ENCODE data around the gene VTCN1. TPM values are rescaled to one million over a fixed set of nuclear protein-coding genes. Genes with fewer than 3 reads are reported as not detected.
"Not testable (repeated sequence)": the region's sequence is repeated elsewhere in the genome, so short reads cannot be mapped to it uniquely, and the experiment has no call there.

Gene VTCN1
- 10 to 100 TPM; 15.8 to 25.1 (median 18.7) TPM for polyA plus RNA-seq (ENCODE audit: insufficient read length in 3 of 3)
- long read RNA-seq, donor 1, partial matches to known transcripts = 0 of 2 reads
- long read RNA-seq, donor 1, other reads (novel, unspliced or antisense) = 0 of 2 reads
- long read RNA-seq, donor 2, partial matches to known transcripts = 0 of 2 reads
- long read RNA-seq, donor 2, other reads (novel, unspliced or antisense) = 0 of 2 reads
- long read RNA-seq, donor 3, transcript VTCN1-203 (6 exons, 2,612 nt) = major isoform, 8 of 9 reads
- long read RNA-seq, donor 3, partial matches to known transcripts = 0 of 9 reads
- long read RNA-seq, donor 3, other reads (novel, unspliced or antisense) = 0 of 9 reads
- long read RNA-seq, donor 4, transcript VTCN1-203 (6 exons, 2,612 nt) = major isoform, 6 of 6 reads
- long read RNA-seq, donor 4, partial matches to known transcripts = 0 of 6 reads
- long read RNA-seq, donor 4, other reads (novel, unspliced or antisense) = 0 of 6 reads
- long read RNA-seq, donor 5 = 0 reads
- long read RNA-seq, donor 6, partial matches to known transcripts = 0 of 4 reads
- long read RNA-seq, donor 6, other reads (novel, unspliced or antisense) = 0 of 4 reads
- long read RNA-seq, donor 7, transcript VTCN1-203 (6 exons, 2,612 nt) = major isoform, 7 of 8 reads
- long read RNA-seq, donor 7, partial matches to known transcripts = 0 of 8 reads
- long read RNA-seq, donor 7, other reads (novel, unspliced or antisense) = 0 of 8 reads
- long read RNA-seq, donor 8, transcript VTCN1-203 (6 exons, 2,612 nt) = major isoform, 13 of 13 reads
- long read RNA-seq, donor 8, partial matches to known transcripts = 0 of 13 reads
- long read RNA-seq, donor 8, other reads (novel, unspliced or antisense) = 0 of 13 reads
- long read RNA-seq, donor 9, partial matches to known transcripts = 10 of 13 reads
- long read RNA-seq, donor 9, other reads (novel, unspliced or antisense) = 0 of 13 reads
- long read RNA-seq, donor 10, partial matches to known transcripts = 0 of 1 reads
- long read RNA-seq, donor 10, other reads (novel, unspliced or antisense) = 0 of 1 reads
- long read RNA-seq, donor 11, transcript VTCN1-203 (6 exons, 2,612 nt) = major isoform, 5 of 6 reads
- long read RNA-seq, donor 11, partial matches to known transcripts = 0 of 6 reads
- long read RNA-seq, donor 11, other reads (novel, unspliced or antisense) = 0 of 6 reads
- long read RNA-seq, donor 12, partial matches to known transcripts = 0 of 1 reads
- long read RNA-seq, donor 12, other reads (novel, unspliced or antisense) = 0 of 1 reads
- long read RNA-seq, donor 13, transcript VTCN1-203 (6 exons, 2,612 nt) = major isoform, 7 of 8 reads
- long read RNA-seq, donor 13, partial matches to known transcripts = 0 of 8 reads
- long read RNA-seq, donor 13, other reads (novel, unspliced or antisense) = 0 of 8 reads
- long read RNA-seq, donor 14, transcript VTCN1-203 (6 exons, 2,612 nt) = major isoform, 5 of 6 reads
- long read RNA-seq, donor 14, partial matches to known transcripts = 0 of 6 reads
- long read RNA-seq, donor 14, other reads (novel, unspliced or antisense) = 0 of 6 reads
- long read RNA-seq, donor 15, partial matches to known transcripts = 0 of 2 reads
- long read RNA-seq, donor 15, other reads (novel, unspliced or antisense) = 0 of 2 reads
- long read RNA-seq, donor 16, transcript VTCN1-203 (6 exons, 2,612 nt) = major isoform, 9 of 11 reads
- long read RNA-seq, donor 16, partial matches to known transcripts = 0 of 11 reads
- long read RNA-seq, donor 16, other reads (novel, unspliced or antisense) = 0 of 11 reads

- peak in 1 of 11 donors; percentile 20 for DNase-seq (ENCODE audit: extremely low read depth in 1 of 11, low read depth in 9 of 11, low spot score in 4 of 11)
These were observed at the start of gene VTCN1 for GRCh38 chr1:117210831-117211261. Gene VTCN1, minus strand, starts transcription at chr1:117210927. Its CDS starts 72 bp downstream, at chr1:117210855.

GRCh38 chr1:117258791-117259190 lies 48.1 kb upstream of the VTCN1 start:
- no peak for DNase-seq (ENCODE audit: extremely low read depth in 1 of 11, low read depth in 9 of 11, low spot score in 4 of 11)

GRCh38 chr1:117258075-117258474 lies 47.3 kb upstream of the VTCN1 start:
- DNase-seq (ENCODE audit: extremely low read depth in 1 of 11, low read depth in 9 of 11, low spot score in 4 of 11) = not testable (repeated sequence)

- DNase-seq (ENCODE audit: extremely low read depth in 1 of 11, low read depth in 9 of 11, low spot score in 4 of 11) = no peak
These were observed 46.6 kb upstream of the VTCN1 start for GRCh38 chr1:117257291-117257690.

GRCh38 chr1:117250061-117250606 lies 39.4 kb upstream of the VTCN1 start:
- no peak for DNase-seq (ENCODE audit: extremely low read depth in 1 of 11, low read depth in 9 of 11, low spot score in 4 of 11)

GRCh38 chr1:117244971-117245370 lies 34.2 kb upstream of the VTCN1 start:
- DNase-seq (ENCODE audit: extremely low read depth in 1 of 11, low read depth in 9 of 11, low spot score in 4 of 11) = no peak

- no peak for DNase-seq (ENCODE audit: extremely low read depth in 1 of 11, low read depth in 9 of 11, low spot score in 4 of 11)
These were observed 33.6 kb upstream of the VTCN1 start for GRCh38 chr1:117244306-117244705.

GRCh38 chr1:117241512-117241911 lies 30.8 kb upstream of the VTCN1 start:
- DNase-seq (ENCODE audit: extremely low read depth in 1 of 11, low read depth in 9 of 11, low spot score in 4 of 11) = no peak

- no peak for DNase-seq (ENCODE audit: extremely low read depth in 1 of 11, low read depth in 9 of 11, low spot score in 4 of 11)
These were observed 29.8 kb upstream of the VTCN1 start for GRCh38 chr1:117240547-117240946.

- DNase-seq (ENCODE audit: extremely low read depth in 1 of 11, low read depth in 9 of 11, low spot score in 4 of 11) = no peak
These were observed 28.7 kb upstream of the VTCN1 start for GRCh38 chr1:117239467-117239866.

GRCh38 chr1:117237726-117238381 lies 27.1 kb upstream of the VTCN1 start:
- DNase-seq (ENCODE audit: extremely low read depth in 1 of 11, low read depth in 9 of 11, low spot score in 4 of 11) = peak in 3 of 11 donors; percentile 9 to 28 (median 20)

- no peak for DNase-seq (ENCODE audit: extremely low read depth in 1 of 11, low read depth in 9 of 11, low spot score in 4 of 11)
These were observed 25.2 kb upstream of the VTCN1 start for GRCh38 chr1:117235863-117236465.

- DNase-seq (ENCODE audit: extremely low read depth in 1 of 11, low read depth in 9 of 11, low spot score in 4 of 11) = peak in 1 of 11 donors; percentile 32
These were observed 21.8 kb upstream of the VTCN1 start for GRCh38 chr1:117232531-117232930.

GRCh38 chr1:117231748-117232373 lies 21.1 kb upstream of the VTCN1 start:
- DNase-seq (ENCODE audit: extremely low read depth in 1 of 11, low read depth in 9 of 11, low spot score in 4 of 11) = peak in 6 of 11 donors; percentile 41 to 65 (median 54)

GRCh38 chr1:117231312-117231711 lies 20.6 kb upstream of the VTCN1 start:
- no peak for DNase-seq (ENCODE audit: extremely low read depth in 1 of 11, low read depth in 9 of 11, low spot score in 4 of 11)

- DNase-seq (ENCODE audit: extremely low read depth in 1 of 11, low read depth in 9 of 11, low spot score in 4 of 11) = no peak
These were observed 18.5 kb upstream of the VTCN1 start for GRCh38 chr1:117229217-117229616.
